ENCODE measurements around the gene TSKS. TPM values are rescaled to one million over a fixed set of nuclear protein-coding genes. Genes with fewer than 3 reads are reported as not detected.

Gene TSKS, protein sequence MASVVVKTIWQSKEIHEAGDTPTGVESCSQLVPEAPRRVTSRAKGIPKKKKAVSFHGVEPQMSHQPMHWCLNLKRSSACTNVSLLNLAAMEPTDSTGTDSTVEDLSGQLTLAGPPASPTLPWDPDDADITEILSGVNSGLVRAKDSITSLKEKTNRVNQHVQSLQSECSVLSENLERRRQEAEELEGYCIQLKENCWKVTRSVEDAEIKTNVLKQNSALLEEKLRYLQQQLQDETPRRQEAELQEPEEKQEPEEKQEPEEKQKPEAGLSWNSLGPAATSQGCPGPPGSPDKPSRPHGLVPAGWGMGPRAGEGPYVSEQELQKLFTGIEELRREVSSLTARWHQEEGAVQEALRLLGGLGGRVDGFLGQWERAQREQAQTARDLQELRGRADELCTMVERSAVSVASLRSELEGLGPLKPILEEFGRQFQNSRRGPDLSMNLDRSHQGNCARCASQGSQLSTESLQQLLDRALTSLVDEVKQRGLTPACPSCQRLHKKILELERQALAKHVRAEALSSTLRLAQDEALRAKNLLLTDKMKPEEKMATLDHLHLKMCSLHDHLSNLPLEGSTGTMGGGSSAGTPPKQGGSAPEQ
- total RNA-seq (2021) (0.30 to 0.55 TPM (median 0.48 TPM) in 3 replicates), Bru-seq, nascent RNA (percentile 13 among the genes with signal in this experiment)
- long read RNA-seq, experiment 1, partial matches to known transcripts, result 0 of 1 reads
- long read RNA-seq, experiment 1, other reads (novel, unspliced or antisense), result 1 of 1 reads
- long read RNA-seq, experiment 2, partial matches to known transcripts, result 1 of 1 reads
- long read RNA-seq, experiment 2, other reads (novel, unspliced or antisense), result 0 of 1 reads
- long read RNA-seq, experiment 3, result 0 reads

DNA sequence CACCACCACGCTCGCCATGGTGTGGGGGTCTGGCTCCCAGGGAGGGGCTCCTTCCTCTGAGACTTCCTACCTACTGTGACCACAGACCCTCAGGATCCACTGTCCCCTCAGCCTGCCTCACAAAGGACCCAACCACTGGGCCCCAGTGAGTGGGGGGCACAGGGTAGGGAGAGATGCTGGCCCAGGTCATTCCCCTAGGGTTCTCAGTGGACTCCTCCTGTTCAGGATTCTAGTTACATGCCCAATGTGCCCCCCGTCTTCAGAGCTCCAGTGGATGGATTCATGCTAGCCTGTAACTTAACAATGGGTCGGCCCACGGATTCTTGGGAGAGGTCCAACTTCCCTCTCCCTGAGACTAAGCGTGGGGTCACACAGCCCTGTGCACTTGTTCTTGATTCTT, at the start of gene TSKS:
TSKS (minus strand) TSS at position 77 of the 400 bp plus-strand sequence; CDS start at position 18, 59 bp downstream.
- Mint-ChIP-seq H3K27ac (peak within 1 kb of the TSS; percentile 53), H3K4me1 (peaks cover 26% of the 10 kb centered on the region), H3K4me3 (no peak within 1 kb of the TSS), H3K27me3 (ENCODE audit: low read depth) (peaks cover 8% of the 10 kb centered on the region), H3K9me3 (no peaks in the 10 kb centered on the region), H3K36me3 (no peaks in the 10 kb centered on the region)
- DNase-seq (ENCODE audit: low spot score) (no peak), ATAC-seq (no peak)
- ChIA-PET POLR2A (no interaction called here), CTCF (interaction anchor here (0.7 kb wide), 1 partner anchor 12 kb away, joined by 3 read pairs; no protein-coding TSS in a partner anchor)
- TF ChIP-seq, protein P1, sequence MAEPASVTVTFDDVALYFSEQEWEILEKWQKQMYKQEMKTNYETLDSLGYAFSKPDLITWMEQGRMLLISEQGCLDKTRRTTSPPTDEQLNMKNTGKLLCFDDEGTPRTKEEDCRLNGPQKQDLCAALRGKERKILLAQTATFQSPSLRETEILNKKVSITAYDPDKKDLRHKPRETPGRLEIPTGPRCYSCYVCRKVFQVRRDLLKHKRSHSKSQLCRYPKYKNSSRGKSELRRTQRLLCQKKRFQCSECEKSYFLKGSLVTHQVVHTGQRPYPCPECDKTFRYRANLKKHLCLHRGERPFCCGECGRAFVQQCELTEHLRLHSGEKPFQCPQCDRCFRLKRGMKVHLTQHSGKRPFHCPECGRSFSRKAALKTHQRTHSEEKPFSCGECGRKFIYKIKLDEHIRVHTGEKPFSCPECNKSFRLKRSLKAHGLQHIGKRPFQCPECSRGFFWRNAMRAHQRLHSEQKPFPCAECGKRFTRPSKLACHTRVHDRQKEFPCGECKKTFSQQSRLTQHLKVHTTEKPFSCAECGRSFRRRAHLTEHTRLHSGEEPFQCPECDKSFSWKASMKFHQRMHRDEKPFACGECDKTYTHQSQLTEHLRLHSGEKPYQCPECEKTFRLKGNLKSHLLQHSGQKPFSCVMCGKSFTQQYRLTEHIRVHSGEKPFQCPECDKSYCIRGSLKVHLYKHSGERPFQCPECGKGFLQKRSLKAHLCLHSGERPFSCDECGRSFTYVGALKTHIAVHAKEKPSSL (CRISPR knock-in tag; conservative IDR thresholded peaks at IDR 0.05), result no peak
- TF ChIP-seq CREB1 (CRISPR knock-in tag; IDR thresholded peaks at IDR 0.05) (no peak), ZNF232 (CRISPR knock-in tag; IDR thresholded peaks at IDR 0.05) (no peak), SMAD4 (CRISPR knock-in tag; IDR thresholded peaks at IDR 0.05) (no peak), TCF7 (CRISPR knock-in tag; IDR thresholded peaks at IDR 0.05; ENCODE audit: low read depth) (no peak), ZNF671 (CRISPR knock-in tag; IDR thresholded peaks at IDR 0.05) (no peak), ZNF121 (CRISPR knock-in tag; IDR thresholded peaks at IDR 0.05) (no peak)
- TF ChIP-seq, protein P2, sequence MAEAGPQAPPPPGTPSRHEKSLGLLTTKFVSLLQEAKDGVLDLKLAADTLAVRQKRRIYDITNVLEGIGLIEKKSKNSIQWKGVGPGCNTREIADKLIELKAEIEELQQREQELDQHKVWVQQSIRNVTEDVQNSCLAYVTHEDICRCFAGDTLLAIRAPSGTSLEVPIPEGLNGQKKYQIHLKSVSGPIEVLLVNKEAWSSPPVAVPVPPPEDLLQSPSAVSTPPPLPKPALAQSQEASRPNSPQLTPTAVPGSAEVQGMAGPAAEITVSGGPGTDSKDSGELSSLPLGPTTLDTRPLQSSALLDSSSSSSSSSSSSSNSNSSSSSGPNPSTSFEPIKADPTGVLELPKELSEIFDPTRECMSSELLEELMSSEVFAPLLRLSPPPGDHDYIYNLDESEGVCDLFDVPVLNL (CRISPR knock-in tag; IDR thresholded peaks at IDR 0.05; ENCODE audit: borderline replicate concordance, low read depth), result no peak
- TF ChIP-seq, protein P3, sequence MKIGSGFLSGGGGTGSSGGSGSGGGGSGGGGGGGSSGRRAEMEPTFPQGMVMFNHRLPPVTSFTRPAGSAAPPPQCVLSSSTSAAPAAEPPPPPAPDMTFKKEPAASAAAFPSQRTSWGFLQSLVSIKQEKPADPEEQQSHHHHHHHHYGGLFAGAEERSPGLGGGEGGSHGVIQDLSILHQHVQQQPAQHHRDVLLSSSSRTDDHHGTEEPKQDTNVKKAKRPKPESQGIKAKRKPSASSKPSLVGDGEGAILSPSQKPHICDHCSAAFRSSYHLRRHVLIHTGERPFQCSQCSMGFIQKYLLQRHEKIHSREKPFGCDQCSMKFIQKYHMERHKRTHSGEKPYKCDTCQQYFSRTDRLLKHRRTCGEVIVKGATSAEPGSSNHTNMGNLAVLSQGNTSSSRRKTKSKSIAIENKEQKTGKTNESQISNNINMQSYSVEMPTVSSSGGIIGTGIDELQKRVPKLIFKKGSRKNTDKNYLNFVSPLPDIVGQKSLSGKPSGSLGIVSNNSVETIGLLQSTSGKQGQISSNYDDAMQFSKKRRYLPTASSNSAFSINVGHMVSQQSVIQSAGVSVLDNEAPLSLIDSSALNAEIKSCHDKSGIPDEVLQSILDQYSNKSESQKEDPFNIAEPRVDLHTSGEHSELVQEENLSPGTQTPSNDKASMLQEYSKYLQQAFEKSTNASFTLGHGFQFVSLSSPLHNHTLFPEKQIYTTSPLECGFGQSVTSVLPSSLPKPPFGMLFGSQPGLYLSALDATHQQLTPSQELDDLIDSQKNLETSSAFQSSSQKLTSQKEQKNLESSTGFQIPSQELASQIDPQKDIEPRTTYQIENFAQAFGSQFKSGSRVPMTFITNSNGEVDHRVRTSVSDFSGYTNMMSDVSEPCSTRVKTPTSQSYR (CRISPR knock-in tag; IDR thresholded peaks at IDR 0.05), result no peak
- TF ChIP-seq, protein P4, sequence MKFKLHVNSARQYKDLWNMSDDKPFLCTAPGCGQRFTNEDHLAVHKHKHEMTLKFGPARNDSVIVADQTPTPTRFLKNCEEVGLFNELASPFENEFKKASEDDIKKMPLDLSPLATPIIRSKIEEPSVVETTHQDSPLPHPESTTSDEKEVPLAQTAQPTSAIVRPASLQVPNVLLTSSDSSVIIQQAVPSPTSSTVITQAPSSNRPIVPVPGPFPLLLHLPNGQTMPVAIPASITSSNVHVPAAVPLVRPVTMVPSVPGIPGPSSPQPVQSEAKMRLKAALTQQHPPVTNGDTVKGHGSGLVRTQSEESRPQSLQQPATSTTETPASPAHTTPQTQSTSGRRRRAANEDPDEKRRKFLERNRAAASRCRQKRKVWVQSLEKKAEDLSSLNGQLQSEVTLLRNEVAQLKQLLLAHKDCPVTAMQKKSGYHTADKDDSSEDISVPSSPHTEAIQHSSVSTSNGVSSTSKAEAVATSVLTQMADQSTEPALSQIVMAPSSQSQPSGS (CRISPR knock-in tag; IDR thresholded peaks at IDR 0.05; ENCODE audit: borderline replicate concordance, low read depth), result no peak

DNA sequence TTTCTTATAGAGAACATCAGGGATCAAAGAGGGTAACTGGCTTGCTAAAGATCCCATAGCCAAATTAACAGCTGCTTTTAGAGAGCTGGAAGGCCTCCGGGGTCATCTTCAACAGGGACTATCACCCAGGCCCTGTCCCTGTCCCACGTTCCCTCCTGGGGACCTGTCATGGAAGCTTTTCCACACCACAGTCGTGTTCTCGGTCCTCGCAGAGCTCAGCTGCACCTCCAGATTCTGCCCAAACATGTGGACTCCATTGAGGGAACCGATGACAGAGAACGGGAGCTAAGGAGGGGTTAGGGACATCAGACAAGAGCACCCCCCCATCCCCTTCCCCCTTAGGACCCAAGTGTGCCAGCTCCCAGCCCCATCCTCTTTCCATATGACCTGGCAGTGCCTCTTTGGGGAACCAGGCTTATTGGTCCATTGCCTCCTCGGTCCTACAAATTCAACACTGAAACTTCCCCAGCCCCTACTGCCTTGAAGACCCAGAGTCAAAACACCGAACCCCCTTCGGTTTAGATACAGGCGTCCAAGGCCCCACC, 49.4 kb upstream of the TSKS start:
- H3K27me3 Mint-ChIP-seq (ENCODE audit: low read depth), result peaks cover 5% of the 10 kb centered on the region; the same call in 1 of the 2 replicates
- CTCF ChIA-PET, result interaction anchor here (0.6 to 2.5 kb wide), 14 partner anchors 8 to 819 kb away, joined by 3 to 22 read pairs (median 6); partner anchors contain the start of genes AP2A1, PTOV1 and RUVBL2
- POLR2A ChIA-PET, result interaction anchor here (0.6 to 1.5 kb wide), 7 partner anchors 38 to 172 kb away, joined by 3 to 11 read pairs (median 6); partner anchors contain the start of genes PTOV1 and RRAS
- H3K27ac Mint-ChIP-seq, result peak overlapping the region; percentile 98
- peaks cover 31% of the 10 kb centered on the region for H3K4me1 Mint-ChIP-seq
- DNase-seq (ENCODE audit: low spot score) (no peak), ATAC-seq (no peak)
- H3K36me3 Mint-ChIP-seq, result peaks cover 7% of the 10 kb centered on the region; the same call in 1 of the 2 replicates
- no peaks in the 10 kb centered on the region for H3K9me3 Mint-ChIP-seq
- H3K4me3 Mint-ChIP-seq, result peak overlapping the region; percentile 90
- TF ChIP-seq ZNF121 (CRISPR knock-in tag; IDR thresholded peaks at IDR 0.05) (no peak), RORB (CRISPR knock-in tag; IDR thresholded peaks at IDR 0.05) (no peak)
- TF ChIP-seq, protein P5, sequence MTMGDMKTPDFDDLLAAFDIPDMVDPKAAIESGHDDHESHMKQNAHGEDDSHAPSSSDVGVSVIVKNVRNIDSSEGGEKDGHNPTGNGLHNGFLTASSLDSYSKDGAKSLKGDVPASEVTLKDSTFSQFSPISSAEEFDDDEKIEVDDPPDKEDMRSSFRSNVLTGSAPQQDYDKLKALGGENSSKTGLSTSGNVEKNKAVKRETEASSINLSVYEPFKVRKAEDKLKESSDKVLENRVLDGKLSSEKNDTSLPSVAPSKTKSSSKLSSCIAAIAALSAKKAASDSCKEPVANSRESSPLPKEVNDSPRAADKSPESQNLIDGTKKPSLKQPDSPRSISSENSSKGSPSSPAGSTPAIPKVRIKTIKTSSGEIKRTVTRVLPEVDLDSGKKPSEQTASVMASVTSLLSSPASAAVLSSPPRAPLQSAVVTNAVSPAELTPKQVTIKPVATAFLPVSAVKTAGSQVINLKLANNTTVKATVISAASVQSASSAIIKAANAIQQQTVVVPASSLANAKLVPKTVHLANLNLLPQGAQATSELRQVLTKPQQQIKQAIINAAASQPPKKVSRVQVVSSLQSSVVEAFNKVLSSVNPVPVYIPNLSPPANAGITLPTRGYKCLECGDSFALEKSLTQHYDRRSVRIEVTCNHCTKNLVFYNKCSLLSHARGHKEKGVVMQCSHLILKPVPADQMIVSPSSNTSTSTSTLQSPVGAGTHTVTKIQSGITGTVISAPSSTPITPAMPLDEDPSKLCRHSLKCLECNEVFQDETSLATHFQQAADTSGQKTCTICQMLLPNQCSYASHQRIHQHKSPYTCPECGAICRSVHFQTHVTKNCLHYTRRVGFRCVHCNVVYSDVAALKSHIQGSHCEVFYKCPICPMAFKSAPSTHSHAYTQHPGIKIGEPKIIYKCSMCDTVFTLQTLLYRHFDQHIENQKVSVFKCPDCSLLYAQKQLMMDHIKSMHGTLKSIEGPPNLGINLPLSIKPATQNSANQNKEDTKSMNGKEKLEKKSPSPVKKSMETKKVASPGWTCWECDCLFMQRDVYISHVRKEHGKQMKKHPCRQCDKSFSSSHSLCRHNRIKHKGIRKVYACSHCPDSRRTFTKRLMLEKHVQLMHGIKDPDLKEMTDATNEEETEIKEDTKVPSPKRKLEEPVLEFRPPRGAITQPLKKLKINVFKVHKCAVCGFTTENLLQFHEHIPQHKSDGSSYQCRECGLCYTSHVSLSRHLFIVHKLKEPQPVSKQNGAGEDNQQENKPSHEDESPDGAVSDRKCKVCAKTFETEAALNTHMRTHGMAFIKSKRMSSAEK (CRISPR knock-in tag; IDR thresholded peaks at IDR 0.05; ENCODE audit: borderline replicate concordance), result no peak
- TF ChIP-seq, protein P1 (CRISPR knock-in tag; conservative IDR thresholded peaks at IDR 0.05), result no peak

Measured in WTC11 (cell line).